ENCODE results near the gene DNAH6.
"Not testable (repeated sequence)": the region's sequence is repeated elsewhere in the genome, so short reads cannot be mapped to it uniquely, and the experiment has no call there.

Gene DNAH6, protein sequence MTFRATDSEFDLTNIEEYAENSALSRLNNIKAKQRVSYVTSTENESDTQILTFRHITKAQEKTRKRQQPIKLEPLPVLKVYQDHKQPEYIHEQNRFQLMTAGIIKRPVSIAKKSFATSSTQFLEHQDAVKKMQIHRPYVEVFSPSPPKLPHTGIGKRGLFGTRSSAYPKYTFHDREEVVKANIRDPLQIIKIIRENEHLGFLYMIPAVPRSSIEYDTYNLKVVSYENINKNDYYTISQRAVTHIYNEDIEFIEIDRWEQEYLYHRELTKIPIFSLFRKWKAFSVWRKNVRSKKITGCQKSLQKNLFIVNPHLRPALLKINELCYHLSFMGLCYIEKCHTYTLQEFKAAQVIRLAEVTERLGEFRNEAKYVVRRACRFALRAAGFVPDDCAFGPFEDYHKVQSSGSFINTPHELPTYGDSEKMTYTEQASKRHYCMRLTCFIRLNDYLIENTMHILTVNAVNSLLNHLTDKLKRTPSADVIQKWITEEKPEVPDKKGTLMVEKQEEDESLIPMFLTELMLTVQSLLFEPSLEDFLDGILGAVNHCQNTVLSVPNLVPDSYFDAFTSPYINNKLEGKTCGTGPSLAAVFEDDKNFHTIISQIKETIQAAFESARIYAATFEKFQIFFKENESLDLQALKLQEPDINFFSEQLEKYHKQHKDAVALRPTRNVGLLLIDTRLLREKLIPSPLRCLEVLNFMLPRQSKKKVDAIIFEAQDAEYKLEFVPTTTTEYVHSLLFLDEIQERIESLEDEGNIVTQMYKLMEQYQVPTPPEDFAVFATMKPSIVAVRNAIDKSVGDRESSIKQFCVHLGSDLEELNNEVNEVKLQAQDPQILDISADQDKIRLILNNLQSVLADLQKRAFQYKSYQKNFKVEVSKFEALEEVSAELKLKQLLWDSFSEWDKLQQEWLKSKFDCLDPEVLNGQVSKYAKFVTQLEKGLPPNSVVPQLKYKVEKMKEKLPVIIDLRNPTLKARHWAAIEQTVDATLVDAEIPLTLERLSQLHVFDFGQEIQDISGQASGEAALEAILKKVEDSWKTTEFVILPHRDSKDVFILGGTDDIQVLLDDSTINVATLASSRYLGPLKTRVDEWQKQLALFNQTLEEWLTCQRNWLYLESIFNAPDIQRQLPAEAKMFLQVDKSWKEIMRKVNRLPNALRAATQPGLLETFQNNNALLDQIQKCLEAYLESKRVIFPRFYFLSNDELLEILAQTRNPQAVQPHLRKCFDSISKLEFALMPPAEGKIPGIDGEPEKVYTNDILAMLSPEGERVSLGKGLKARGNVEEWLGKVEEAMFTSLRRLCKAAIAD (N-terminal part only)

DNA sequence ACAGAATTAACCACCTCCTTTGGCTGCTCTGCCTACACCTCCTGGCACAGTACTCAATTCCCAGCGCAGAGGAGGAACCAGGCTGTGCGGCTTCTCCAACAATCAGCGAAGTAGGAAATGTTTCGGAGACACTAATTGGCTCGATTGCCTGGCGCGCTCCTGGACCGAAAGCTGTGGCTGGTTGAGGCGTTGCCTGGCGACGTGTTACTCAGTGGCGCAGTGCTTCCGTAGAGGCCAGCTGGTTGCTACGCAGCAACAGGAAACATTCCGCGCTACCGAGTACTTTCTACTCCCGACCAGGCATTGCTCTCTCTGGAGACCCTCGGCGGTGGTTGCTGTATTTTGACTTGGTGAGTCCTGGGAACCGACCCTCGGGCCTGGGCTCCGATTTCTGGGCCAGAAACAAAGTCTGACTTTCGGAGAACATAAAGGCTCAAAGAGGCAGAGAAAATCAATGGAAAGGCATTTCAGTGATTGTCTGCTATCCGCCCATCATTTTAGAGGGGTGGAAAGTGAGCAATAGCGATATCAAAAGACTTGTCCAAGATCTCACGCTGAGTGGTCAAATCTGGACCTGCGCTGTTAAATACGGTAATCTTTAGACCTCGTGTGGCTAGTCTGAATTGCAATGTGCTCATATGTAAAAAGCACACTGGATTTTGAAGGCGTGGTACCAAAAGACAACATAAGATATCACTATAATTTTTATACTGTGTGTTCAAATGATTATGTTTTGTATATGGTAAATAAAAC lies at the start of gene DNAH6:
TSS of gene DNAH6 (plus strand) at position 265 of the 753 bp plus-strand sequence. CDS start 1,329 bp downstream, outside the sequence.
- peak; percentile 68 for FAIRE-seq

DNA sequence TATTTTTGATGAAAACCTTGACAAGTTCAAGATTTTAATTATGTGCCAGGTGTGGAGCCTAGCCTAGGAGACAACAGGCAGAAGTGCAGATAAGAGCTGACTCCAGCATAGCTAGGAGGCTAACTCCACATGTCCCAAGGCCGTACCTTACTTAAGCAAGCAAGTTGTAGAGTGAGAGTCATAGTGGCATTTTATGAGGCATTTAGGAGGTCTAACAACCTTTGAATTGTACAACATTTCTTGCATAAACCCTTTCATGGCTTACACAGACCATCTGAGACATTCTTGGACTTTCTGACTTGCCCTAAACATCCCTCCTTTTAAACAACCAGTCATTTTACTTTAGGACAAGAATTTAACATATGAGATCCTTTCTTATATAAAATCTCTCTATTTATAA lies 48.9 kb upstream of the DNAH6 start:
- FAIRE-seq (no peak), DNase-seq (ENCODE audit: low spot score) (no peak)

More for the DNA sequence above, at the start of gene DNAH6:
- peak; percentile 89 for DNase-seq (ENCODE audit: low spot score)

DNA sequence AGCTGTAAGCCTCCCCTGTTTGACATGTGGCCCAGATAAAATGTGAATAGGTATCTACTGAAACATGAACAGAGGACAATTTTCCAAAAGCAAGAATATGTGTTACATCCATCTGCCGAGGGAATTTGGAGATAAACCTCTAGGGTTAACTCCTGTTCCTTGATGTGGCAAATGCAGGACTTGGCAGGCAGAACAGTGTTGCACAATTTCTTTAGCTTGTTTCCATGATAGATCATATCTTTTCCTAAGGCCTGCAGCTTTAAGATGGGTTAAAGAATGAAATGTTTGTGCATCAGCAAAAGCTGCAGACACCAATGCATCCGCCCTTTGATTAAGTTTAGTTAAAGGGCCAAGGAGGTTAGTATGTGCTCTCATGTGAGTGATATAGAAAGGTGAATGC lies 43.9 kb upstream of the DNAH6 start:
- DNase-seq (ENCODE audit: low spot score); FAIRE-seq: not testable (repeated sequence)

DNA sequence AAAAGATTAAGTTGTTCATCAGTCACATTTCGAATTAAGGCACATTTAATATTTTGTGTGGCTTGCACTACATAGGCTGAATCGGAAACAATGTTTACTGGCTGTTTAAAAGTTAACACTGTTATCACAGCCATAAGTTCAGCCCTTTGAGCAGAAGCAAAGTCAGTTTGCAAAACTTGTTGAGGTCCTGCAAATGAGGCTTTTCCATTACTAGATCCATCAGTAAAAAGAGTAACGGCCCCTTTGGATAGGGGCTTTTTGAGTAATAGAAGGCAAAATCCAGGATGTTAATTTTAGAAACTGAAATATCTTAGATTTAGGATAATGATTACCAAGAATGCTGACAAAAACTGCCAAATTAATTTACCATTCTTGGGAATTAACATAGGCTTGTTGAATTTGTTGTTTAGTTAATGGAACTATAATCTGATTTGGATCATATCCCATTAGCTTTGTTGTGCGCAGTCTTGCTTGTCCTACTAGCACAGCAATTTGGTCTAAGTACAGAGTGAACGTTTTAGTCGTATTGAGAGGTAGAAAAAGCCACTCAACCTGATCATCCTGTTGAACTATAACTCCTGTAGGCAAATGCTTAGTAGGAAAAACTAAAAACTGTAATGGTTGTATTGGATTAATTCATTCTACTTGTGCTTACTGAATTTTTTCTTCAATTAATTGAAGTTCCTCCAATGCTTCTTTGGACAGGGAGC lies 43.3 kb upstream of the DNAH6 start:
- FAIRE-seq: no peak
- DNase-seq (ENCODE audit: low spot score): no peak

DNA sequence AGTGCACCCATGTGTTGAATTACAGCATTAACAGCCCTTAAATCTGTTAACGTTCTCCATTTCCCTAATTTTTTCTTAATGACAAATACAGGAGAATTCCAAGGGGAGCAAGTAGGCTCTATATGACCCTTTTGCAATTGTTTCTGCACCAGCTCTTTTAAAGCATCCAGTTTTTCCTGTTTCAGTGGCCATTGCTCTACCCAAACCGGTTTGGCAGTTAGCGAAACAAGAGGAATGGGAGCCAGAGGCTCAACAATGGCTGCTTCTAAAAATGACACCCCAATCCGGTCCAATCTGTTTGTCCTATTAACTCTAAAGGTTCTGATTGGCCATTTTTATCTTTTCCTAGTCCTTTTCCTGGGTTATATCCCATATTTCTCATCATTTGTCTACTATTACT lies 42.1 kb upstream of the DNAH6 start:
- DNase-seq (ENCODE audit: low spot score): no peak
- FAIRE-seq: no peak

DNA sequence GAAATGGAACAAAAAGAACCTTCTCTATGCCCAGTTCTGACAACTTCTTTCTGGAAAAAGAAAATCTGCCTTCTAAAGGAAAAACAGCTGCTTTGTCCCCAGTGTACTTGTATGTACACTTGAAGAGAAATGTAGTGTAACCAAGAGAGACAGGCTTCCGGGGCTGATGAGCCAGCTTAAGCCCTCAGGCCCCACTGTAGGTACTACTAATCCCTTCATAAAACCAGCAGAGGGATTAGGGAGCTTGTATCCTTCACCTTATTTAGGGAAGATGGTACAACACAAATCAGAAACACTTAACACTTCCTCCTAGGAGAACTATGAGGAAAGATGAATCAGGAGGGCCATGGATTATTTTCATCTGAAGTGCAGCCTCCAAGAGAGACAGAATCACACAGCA lies 38.4 kb upstream of the DNAH6 start:
- DNase-seq (ENCODE audit: low spot score) (no peak), FAIRE-seq (no peak)

DNA sequence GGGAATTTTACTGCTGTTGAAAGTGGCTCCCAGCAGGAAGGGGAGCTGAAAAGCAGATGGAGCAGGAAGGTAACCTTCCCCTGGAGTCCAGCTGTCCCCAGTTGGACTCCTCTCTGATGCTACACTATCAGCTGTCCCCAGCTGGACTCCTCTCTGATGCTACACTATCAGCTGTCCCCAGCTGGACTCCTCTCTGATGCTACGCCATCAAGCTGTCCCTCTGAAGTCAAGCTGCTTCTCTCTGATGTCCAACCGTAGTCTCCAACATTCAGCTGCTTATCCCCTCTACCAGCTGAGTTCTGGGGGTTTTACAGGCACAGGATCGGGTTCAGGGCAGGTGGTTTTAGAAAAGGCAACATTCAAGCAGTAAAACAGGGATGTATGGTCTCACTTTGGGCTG lies 37.4 kb upstream of the DNAH6 start:
- DNase-seq (ENCODE audit: low spot score) (no peak), FAIRE-seq (no peak)

DNA sequence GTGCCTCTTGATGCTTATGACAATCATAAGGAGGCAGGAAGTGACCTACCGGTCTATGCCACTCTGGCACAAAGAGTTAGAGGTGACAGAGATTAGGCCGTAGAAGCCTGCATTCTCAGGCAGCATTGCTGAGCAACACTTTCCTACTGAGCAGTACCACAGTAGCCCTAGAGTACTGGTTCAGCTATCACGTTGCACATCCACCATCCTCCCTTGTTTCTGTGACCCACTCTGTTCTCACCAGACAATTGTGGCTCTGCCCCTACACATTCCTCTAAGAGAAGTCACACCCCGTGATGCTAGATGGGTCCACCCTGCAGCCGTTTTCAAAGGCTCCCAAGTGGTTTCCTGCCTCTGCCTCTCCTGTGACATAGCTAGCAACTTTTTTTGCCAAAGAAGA lies 34.6 kb upstream of the DNAH6 start:
- peak; percentile 56 for DNase-seq (ENCODE audit: low spot score)
- no peak for FAIRE-seq

DNA sequence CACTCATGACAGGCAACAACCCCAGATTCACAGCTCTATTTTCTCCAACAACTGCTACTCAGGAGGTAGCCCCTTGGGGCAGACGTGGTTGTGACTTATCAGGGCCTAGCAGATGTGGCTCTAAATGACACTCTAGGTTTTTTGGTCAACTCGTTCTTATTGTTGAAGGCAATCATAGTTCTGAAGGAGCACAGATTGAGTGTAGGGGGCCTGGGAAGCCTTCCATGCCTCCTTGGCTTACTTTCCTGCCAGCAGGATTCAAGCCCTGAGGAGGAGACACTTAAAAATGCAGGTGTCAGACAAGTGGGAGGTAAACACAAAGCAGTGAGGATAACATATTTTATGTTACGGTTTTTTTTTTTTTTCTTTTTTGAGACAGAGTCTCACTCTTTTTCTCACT lies 33.7 kb upstream of the DNAH6 start:
- DNase-seq (ENCODE audit: low spot score) (no peak), FAIRE-seq (no peak)

DNA sequence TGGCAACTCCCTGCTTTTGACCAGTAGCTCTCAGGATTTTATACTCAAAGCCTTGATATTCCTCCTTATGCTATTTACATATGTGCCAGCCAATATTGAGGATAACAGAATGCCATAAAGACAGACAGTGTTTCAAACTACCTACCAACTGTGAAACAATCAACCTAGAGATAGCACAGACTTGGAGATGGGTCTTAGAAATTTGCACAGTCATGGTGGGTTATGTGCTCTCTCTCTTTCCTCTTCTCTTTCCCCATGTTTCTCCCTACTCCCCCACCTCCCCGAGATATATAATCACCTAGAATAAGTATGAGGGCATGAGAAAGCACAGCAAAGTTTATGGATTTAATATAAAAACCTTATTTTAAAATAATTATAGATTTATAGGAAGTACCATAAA lies 33.0 kb upstream of the DNAH6 start:
- no peak for DNase-seq (ENCODE audit: low spot score)
- no peak for FAIRE-seq

DNA sequence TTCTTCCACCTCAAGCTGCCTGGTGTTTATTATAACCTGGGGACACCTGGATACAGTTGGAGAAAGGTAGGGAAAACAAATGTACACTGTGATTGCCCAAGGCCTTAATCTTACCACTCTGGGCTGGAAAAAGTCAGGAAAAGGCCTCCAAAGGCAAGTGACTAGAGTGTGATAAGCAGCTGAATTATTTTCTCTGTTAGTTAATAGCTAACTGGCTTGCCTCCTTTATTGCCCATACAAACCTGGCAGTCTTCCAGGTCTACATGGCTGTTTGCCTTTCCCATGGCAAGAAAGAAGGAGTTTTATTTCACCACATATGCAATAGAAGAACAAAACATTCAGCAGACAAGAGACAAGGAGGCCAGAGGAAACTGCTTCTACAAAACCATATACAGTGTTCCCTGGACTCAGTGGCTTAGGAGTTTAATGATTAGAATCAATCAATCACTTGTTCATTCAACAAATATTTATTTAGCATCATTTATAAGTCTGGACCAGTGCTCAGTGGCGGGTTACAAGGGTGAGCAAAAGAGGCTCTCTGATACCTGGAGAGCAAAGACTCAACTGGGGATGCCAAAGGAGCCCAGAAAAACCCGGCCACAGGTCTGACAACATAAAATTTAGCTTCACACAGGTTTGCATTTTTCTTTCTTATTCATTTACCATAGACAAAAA lies 29.7 kb upstream of the DNAH6 start:
- FAIRE-seq: peak; percentile 93
- peak; percentile 86 for DNase-seq (ENCODE audit: low spot score)

DNA sequence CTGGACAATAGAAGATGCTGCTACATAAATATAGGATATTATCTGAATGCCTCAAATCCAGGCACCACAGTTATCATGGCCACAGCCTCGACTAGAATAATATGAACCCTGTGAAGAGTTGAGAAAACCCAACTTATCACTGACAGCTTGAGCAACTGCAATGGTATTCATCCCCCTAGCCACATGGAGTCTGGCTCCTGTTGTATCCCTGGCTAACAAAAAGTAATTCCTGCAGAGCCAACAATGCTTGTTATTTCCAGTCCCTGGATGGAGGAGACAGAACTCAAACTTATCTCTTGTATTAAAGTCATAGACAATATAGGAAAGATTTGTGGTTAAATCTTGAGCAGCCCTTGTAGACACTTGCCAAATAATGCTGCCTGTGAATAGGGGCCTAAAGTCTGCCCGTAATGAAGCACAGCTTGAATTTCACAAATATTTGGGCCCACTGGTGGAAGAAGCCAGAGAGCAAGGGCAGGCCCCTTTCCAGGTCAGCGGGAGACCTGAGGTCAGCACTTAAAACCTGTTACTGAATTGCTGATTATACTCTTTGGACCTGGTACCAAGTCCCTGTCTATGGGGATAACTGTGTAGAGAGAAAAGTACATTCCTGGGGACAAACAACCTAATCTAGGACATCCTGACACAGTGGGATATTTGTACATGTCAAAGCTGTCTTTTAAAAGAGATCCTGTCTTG lies 28.9 kb upstream of the DNAH6 start:
- FAIRE-seq: no peak
- DNase-seq (ENCODE audit: low spot score): no peak

DNA sequence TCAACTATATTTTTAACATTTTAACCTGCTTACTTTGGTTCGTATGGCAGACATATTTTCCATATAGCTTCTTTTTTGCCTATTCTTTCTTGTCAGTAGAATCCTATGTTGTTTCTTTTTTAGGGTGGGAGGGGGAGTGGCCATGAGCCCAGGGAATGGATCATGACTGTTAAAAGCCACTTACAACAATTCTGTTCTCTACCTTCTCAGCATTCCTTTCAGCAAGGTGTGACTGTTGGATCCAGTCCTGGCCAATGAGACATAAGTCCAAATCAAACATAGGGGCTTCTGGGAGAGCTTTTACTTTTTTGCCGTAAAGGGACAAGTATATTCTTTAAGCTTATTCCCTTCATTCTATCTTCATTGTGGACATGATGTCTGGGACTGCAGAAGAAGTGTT lies 25.0 kb upstream of the DNAH6 start:
- FAIRE-seq (no peak), DNase-seq (ENCODE audit: low spot score) (no peak)

DNA sequence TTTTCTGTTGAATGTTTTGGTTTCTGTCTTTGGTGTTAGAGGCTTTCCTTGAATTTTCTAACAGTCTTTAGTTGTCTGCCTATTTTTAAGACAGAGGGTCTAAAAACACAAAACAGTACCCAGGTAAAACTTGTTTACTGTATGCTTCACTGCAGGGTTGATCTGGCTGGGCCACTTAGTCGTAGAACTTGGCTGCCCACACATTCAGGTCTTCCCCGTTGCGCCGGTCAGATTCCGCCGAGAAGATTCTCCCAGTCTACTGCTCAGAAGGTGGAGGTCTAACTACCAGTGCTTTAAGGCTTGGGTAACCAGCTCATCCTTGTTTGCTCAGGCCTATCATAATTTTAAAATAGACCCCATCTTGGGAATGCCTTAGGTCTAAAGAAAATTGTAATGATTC lies 24.6 kb upstream of the DNAH6 start:
- FAIRE-seq: no peak

DNA sequence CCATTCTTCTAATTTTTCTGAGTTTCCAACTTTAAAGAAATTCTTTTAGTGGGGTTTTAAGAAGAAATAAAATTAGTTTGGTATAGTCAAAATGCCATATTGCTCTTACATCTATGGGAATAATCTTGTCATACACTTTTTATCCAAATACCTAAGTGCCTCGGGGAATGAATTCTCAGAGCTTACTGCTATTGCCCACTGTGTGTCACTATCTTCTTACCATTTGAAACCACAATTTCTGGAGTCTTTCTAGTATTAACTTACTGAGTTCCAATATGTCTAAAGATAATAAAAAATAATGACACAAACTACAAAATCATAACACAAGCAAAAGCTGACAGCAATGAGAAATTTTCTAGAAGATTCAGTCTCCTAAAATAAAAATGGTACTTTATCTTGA lies 23.7 kb upstream of the DNAH6 start:
- peak; percentile 11 for DNase-seq (ENCODE audit: low spot score)

More for the DNA sequence above, 24.6 kb upstream of the DNAH6 start:
- DNase-seq (ENCODE audit: low spot score): no peak

DNA sequence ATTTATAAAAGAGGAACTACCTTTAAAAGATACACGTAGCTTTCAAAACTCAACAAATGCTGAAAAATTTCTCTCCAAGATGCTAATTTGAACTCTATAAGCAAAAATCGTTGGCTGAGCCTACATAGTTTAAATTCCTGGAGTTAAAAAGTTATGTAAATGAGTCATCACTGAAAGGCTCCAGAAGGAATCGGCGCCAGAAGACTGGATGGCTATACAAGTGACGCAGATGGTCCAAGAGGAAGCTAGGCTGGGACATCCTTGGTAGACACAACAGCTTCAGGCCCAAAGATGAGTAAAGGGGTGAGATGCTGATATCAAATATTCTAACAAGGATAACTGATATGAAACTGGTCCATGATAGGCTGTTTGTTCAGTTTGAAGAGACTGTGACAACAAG lies 22.8 kb upstream of the DNAH6 start:
- DNase-seq (ENCODE audit: low spot score) (peak; percentile 87), FAIRE-seq (peak; percentile 86)

More for the DNA sequence above, 23.7 kb upstream of the DNAH6 start:
- peak; percentile 48 for FAIRE-seq

DNA sequence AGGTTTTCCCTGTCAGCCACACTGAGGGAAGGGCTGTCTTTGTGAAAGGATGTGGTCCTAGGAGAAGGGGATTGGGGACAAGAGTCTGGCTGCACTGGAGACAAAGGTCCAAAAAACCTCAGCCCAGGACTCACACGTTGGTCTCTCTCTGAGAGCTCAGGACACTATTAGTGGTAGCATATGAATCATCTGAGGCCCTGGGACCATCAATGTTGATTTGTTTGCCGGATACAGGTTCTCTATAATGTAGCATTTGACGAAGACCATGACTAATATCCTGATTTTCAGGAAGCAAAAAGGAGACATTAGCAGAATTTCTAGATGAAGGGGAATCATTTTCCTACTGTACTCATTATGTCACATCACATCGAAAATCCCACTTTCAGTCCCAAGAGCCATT lies 22.2 kb upstream of the DNAH6 start:
- DNase-seq (ENCODE audit: low spot score) (peak; percentile 54), FAIRE-seq (no peak)

DNA sequence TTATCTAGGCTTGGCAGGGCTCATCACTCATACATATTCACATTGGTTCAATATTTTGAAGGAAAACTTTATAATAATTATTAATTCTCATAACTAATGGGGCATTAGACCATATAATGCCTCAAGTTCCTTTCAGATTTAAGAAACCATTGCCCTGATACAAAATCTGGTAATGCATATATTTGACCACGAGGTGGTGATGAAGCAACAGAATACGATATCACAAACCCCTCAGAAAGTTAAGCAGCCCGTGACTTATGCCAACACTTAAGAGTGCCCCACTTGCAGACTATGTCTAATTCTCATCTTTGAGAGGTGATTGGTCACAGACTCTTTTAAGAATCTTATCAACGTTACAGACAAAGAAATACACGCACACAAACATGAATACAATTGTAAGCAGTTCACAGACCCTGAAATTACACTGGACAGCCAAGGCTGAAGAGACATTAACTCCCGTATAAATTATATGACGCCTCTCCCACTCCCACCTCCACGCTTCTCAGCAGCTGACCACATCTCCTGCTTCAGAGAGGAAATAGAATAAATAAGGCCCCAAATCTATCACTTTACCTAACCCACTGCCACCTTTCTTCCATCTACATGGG lies 20.7 kb upstream of the DNAH6 start:
- FAIRE-seq (peak; percentile 88), DNase-seq (ENCODE audit: low spot score) (peak; percentile 48)

Measured in RCC 7860 (cell line).